Measurements from ENCODE around the gene CHAD. TPM values are rescaled to one million over a fixed set of nuclear protein-coding genes. Genes with fewer than 3 reads are reported as not detected.

CHAD gene
- total and polyA plus RNA-seq, 2 donors (not counting 3 experiments of a cell fraction or from before 2014, with no cell fraction given) = not detected

DNA sequence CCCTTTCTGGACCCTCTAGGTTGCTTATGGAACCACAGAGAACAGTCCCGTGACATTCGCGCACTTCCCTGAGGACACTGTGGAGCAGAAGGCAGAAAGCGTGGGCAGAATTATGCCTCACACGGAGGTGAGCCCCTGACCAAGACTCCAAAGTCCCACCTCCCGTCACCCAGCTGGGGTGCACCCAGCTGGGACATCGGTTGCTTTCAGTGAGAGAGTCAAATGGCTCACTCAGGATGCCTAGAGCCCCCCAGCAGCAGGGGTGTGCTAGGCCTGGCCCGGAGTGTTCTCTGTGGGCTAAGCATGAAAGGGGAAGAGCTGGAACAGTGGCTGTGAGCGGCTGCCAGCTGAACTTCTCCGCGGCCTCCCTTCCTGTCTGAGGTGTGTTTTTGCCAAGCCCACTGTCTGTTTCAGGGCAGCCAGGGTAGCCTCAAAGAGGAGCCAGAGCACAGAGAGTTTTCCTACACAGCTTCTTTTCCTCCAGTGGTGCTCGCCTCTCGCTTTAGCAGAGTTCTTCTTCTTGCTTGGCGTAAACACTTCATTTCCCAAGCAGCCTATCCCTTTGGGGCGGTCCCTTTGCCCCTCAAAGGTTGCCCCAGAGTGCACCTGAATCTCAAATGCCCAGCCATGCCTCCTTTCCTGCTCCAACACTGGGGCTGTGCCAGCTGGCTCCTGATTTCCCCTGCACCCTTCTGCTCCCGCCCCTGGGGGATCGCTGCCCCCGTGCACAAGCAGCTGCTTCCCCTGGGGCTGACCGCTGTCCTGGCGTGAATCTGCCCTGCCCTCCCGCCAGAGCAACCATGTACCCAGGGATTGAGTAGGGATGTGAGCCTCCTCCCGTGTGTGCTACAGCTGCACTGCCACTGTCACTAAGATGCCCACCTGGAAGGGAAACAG, 2.6 kb upstream of the CHAD start:
- TF ChIP-seq, protein P1, sequence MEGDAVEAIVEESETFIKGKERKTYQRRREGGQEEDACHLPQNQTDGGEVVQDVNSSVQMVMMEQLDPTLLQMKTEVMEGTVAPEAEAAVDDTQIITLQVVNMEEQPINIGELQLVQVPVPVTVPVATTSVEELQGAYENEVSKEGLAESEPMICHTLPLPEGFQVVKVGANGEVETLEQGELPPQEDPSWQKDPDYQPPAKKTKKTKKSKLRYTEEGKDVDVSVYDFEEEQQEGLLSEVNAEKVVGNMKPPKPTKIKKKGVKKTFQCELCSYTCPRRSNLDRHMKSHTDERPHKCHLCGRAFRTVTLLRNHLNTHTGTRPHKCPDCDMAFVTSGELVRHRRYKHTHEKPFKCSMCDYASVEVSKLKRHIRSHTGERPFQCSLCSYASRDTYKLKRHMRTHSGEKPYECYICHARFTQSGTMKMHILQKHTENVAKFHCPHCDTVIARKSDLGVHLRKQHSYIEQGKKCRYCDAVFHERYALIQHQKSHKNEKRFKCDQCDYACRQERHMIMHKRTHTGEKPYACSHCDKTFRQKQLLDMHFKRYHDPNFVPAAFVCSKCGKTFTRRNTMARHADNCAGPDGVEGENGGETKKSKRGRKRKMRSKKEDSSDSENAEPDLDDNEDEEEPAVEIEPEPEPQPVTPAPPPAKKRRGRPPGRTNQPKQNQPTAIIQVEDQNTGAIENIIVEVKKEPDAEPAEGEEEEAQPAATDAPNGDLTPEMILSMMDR (IDR thresholded peaks at IDR 0.05; ENCODE audit: extremely low read depth in 1 of 2, insufficient read depth in 1 of 2, low read depth in 1 of 2, low read length in 2 of 2) = no peak
- TF ChIP-seq, protein P2, sequence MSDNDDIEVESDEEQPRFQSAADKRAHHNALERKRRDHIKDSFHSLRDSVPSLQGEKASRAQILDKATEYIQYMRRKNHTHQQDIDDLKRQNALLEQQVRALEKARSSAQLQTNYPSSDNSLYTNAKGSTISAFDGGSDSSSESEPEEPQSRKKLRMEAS (IDR thresholded peaks at IDR 0.05; ENCODE audit: insufficient read depth, insufficient read length) = no peak
- TF ChIP-seq FOS (IDR thresholded peaks at IDR 0.05; ENCODE audit: borderline replicate concordance, insufficient read depth, low read length) (no peak), GATA2 (IDR thresholded peaks at IDR 0.05; ENCODE audit: insufficient read depth, insufficient read length, low read depth, low read length) (no peak)
- Histone ChIP-seq H4K20me1 (replicated peaks; ENCODE audit: control insufficient read depth, extremely low read depth, insufficient read depth, low read length) (no peaks in the 10 kb centered on the region), H3K4me2 (ENCODE audit: insufficient read depth, low read length) (no peak overlapping the region), H3K27me3 (ENCODE audit: control insufficient read depth in 2 of 2, insufficient read depth in 2 of 2, low read length in 2 of 2) (peaks cover 22 to 38% of the 10 kb centered on the region in 2 experiments), H3K27ac (ENCODE audit: insufficient read depth, low read depth, low read length) (no peak overlapping the region), H3K9me3 (replicated peaks; ENCODE audit: control insufficient read depth, insufficient read depth, low read length) (no peaks in the 10 kb centered on the region), H2AFZ (ENCODE audit: low read depth, low read length) (no peak overlapping the region), H3K36me3 (ENCODE audit: control insufficient read depth in 2 of 2, extremely low read depth in 1 of 2, insufficient read depth in 2 of 2, low read length in 2 of 2) (no peaks in the 10 kb centered on the region), H3K9ac (replicated peaks; ENCODE audit: extremely low read depth, insufficient read depth, low read length) (no peak overlapping the region), H3K79me2 (ENCODE audit: control insufficient read depth, insufficient read depth, low read length) (no peaks in the 10 kb centered on the region), H3K4me3 (replicated peaks in 1 of 3; ENCODE audit: insufficient read depth in 1 of 3, low read depth in 1 of 3, low read length in 3 of 3) (no peak overlapping the region), H3K4me1 (ENCODE audit: control insufficient read depth, extremely low read depth, insufficient read depth, low read length) (no peaks in the 10 kb centered on the region), H3K9me1 (replicated peaks; ENCODE audit: control insufficient read depth, extremely low read depth, insufficient read depth, low read length) (no peaks in the 10 kb centered on the region)
- dilution Hi-C loops (cut with MboI; ENCODE audit: extremely low pct_ligation_motif_present, low sequenced_read_pairs) = no loop called here
- no TSS peak for BruUV-seq (replicated peaks)
- ChIA-PET POLR2A (no interaction called here), CTCF (interaction anchor here (0.5 to 1.3 kb wide), 4 partner anchors 8 to 74 kb away, joined by 3 to 7 read pairs (median 4); partner anchors contain the start of gene LRRC59)
- intact Hi-C loops (cut with micrococcal nuclease) = no loop called here
- no peak for DNase-seq (ENCODE audit: low read depth, low spot score)
- no peak for FAIRE-seq
